SU-DHL-6 (cell line): ENCODE measurements around the gene ANKRD63.

Source experiments
- H2AFZ ChIP-seq: fragments of 200-600 bp; sonication (generic); 2 replicates; pipeline ENCODE4 v1.6.1; 2014; ENCODE audit warnings: low read depth, mild to moderate bottlenecking, moderate library complexity, mixed read lengths, antibody characterized with exemption, low read length; ENCODE audit not compliant: severe bottlenecking
- H3F3A ChIP-seq: fragments of 200-600 bp; shearing (Covaris generic); 2 replicates; pipeline ENCODE4 v1.6.0; 2016; ENCODE audit warnings: antibody characterized with exemption, mild to moderate bottlenecking; ENCODE audit not compliant: insufficient read depth
- H3K27ac ChIP-seq: fragments of 200-600 bp; sonication (generic); 2 replicates; pipeline ENCODE4 v1.5.1; 2016; ENCODE audit warnings: low read depth, mild to moderate bottlenecking, low read length, moderate library complexity, mixed read lengths
- H3K27me3 ChIP-seq: fragments of 200-600 bp; sonication (generic), shearing (Covaris generic); 2 replicates; pipeline ENCODE4 v1.6.0; 2014; ENCODE audit warnings: mild to moderate bottlenecking, low read length
- H3K36me3 ChIP-seq: fragments of 200-600 bp; sonication (generic); 2 replicates; pipeline ENCODE4 v1.6.1; 2014; ENCODE audit warnings: mild to moderate bottlenecking, low read length, mixed read lengths
- H3K4me2 ChIP-seq: fragments of 300-600, 200-600 bp; shearing (Covaris generic), sonication (generic); 2 replicates; pipeline ENCODE4 v1.6.0; 2014; ENCODE audit warnings: low read length, low read depth, mild to moderate bottlenecking; ENCODE audit not compliant: poor library complexity, severe bottlenecking
- H3K4me3 ChIP-seq: fragments of 200-600 bp; sonication (generic); 2 replicates; pipeline ENCODE4 v1.5.1; 2014; ENCODE audit warnings: antibody characterized with exemption, low read length, mild to moderate bottlenecking, mixed read lengths; ENCODE audit not compliant: insufficient read depth, poor library complexity, severe bottlenecking
- H3K79me2 ChIP-seq: fragments of 200-600 bp; sonication (generic); 2 replicates; pipeline ENCODE4 v1.6.1; 2014; ENCODE audit warnings: mild to moderate bottlenecking, low read length, moderate library complexity; ENCODE audit not compliant: insufficient read depth
- H3K9ac ChIP-seq: fragments of 200-600 bp; sonication (generic); 2 replicates; pipeline ENCODE4 v1.7.0; 2014; ENCODE audit warnings: mild to moderate bottlenecking, low read length
- H3K9me2 ChIP-seq: fragments of 200-600 bp; sonication (generic); replicated peaks from 2 replicates; pipeline ENCODE4 v1.6.1; 2014; ENCODE audit warnings: low read length; ENCODE audit not compliant: insufficient read depth
- H3K9me3 ChIP-seq: fragments of 200-600 bp; sonication (generic); 2 replicates; pipeline ENCODE4 v1.6.1; 2014; ENCODE audit warnings: low read length, mixed read lengths; ENCODE audit not compliant: insufficient read depth
- H4K20me1 ChIP-seq: fragments of 200-600 bp; sonication (generic); 2 replicates; pipeline ENCODE4 v1.6.1; 2014; ENCODE audit warnings: low read depth, mild to moderate bottlenecking, antibody characterized with exemption, low read length, moderate library complexity, mixed read lengths
- EZH2phosphoT487 ChIP-seq: fragments of 200-600 bp; sonication (generic), shearing (Covaris generic); conservative IDR thresholded peaks from 2 replicates; pipeline ENCODE4 v1.6.1; 2018; ENCODE audit warnings: mild to moderate bottlenecking, antibody characterized with exemption, low read length, moderate library complexity, mixed read lengths
- TF ChIP-seq, protein P1 (sequence below): fragments of 200-600 bp; sonication (generic); IDR thresholded peaks from one replicate; pipeline ENCODE4 v1.5.1; 2017; ENCODE audit warnings: antibody characterized with exemption, mild to moderate bottlenecking, low read length, moderate library complexity; ENCODE audit not compliant: insufficient read depth, poor library complexity, severe bottlenecking

ANKRD63 gene

DNA sequence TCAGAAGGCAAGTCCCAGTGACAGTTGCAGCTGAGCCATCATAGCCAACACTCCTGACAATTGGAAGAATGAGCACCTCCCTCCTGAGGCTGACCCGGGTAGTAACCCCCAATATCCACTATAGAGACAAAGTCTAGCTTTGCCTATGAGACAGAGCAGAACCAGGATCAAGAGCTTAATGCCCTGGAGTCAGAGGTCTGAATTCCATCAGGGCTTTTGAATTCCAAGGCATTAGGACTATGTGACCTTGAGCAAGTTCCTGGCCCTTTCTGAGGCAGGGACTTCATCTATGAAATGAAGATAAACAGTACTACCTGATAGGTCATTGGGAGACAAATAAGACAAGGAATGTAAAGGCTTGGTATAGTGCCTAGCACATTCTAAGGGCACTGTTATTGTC is 37.5 kb upstream of the ANKRD63 start:
- Histone ChIP-seq H3K27me3 (no peaks in the 10 kb centered on the region), H3K9ac (no peak overlapping the region), H3K27ac (no peak overlapping the region), H3K79me2 (no peaks in the 10 kb centered on the region), H3F3A (no peaks in the 10 kb centered on the region), H3K9me3 (no peaks in the 10 kb centered on the region), H3K36me3 (no peaks in the 10 kb centered on the region), H4K20me1 (no peaks in the 10 kb centered on the region), H3K4me2 (no peak overlapping the region), H2AFZ (no peak overlapping the region), H3K9me2 (no peaks in the 10 kb centered on the region), H3K4me3 (no peak overlapping the region)
- TF ChIP-seq, protein P1, sequence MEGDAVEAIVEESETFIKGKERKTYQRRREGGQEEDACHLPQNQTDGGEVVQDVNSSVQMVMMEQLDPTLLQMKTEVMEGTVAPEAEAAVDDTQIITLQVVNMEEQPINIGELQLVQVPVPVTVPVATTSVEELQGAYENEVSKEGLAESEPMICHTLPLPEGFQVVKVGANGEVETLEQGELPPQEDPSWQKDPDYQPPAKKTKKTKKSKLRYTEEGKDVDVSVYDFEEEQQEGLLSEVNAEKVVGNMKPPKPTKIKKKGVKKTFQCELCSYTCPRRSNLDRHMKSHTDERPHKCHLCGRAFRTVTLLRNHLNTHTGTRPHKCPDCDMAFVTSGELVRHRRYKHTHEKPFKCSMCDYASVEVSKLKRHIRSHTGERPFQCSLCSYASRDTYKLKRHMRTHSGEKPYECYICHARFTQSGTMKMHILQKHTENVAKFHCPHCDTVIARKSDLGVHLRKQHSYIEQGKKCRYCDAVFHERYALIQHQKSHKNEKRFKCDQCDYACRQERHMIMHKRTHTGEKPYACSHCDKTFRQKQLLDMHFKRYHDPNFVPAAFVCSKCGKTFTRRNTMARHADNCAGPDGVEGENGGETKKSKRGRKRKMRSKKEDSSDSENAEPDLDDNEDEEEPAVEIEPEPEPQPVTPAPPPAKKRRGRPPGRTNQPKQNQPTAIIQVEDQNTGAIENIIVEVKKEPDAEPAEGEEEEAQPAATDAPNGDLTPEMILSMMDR, result no peak
- no peak for TF ChIP-seq EZH2phosphoT487

GRCh38 chr15:40317580-40317979 is 34.7 kb upstream of the ANKRD63 start:
- Histone ChIP-seq H3K9me3 (no peaks in the 10 kb centered on the region), H3K79me2 (no peaks in the 10 kb centered on the region), H3K4me3 (no peak overlapping the region), H3F3A (no peaks in the 10 kb centered on the region), H3K27me3 (no peaks in the 10 kb centered on the region), H2AFZ (no peak overlapping the region), H3K9ac (no peak overlapping the region), H3K36me3 (no peaks in the 10 kb centered on the region), H3K9me2 (no peaks in the 10 kb centered on the region), H3K4me2 (no peak overlapping the region), H4K20me1 (no peaks in the 10 kb centered on the region), H3K27ac (no peak overlapping the region)
- no peak for TF ChIP-seq EZH2phosphoT487
- TF ChIP-seq, protein P1, result no peak

GRCh38 chr15:40316931-40317330 is 34.1 kb upstream of the ANKRD63 start:
- Histone ChIP-seq H3K9me2 (no peaks in the 10 kb centered on the region), H2AFZ (no peak overlapping the region), H3K9me3 (no peaks in the 10 kb centered on the region), H3K36me3 (no peaks in the 10 kb centered on the region), H3K9ac (no peak overlapping the region), H3K27ac (no peak overlapping the region), H3F3A (no peaks in the 10 kb centered on the region), H3K4me2 (no peak overlapping the region), H3K27me3 (no peaks in the 10 kb centered on the region), H3K4me3 (no peak overlapping the region), H3K79me2 (no peaks in the 10 kb centered on the region), H4K20me1 (no peaks in the 10 kb centered on the region)
- TF ChIP-seq EZH2phosphoT487, result no peak
- TF ChIP-seq, protein P1, result no peak
